Tibial nerve (tissue), 4 donors: Measurements from ENCODE around the gene AOPEP. TPM values are rescaled to one million over a fixed set of nuclear protein-coding genes. Genes with fewer than 3 reads are reported as not detected.

Experiments used
- DNase-seq, 2 donors: peaks; one replicate each; pipeline ENCODE4 v3.0.0-alpha.2; 2019; ENCODE audit warnings: low spot score in 2 of 2
- H3K27ac ChIP-seq, 4 donors: fragments of 200-600 bp; sonication (generic) in 3 of 4; one replicate each; pipeline ENCODE4 v1.5.1; 2017 to 2019; ENCODE audit warnings: mild to moderate bottlenecking in 1 of 4
- H3K27me3 ChIP-seq, 2 donors: fragments of 200-600 bp; sonication (generic) in 1 of 2; one replicate each; pipeline versions ENCODE4 v1.5.1 to v1.6.0; 2017 to 2019
- H3K36me3 ChIP-seq, 3 donors: fragments of 200-600 bp; sonication (generic); one replicate each; pipeline ENCODE4 v1.5.1; 2018 to 2019
- H3K4me1 ChIP-seq, 4 donors: fragments of 200-600 bp; sonication (generic) in 3 of 4; one replicate each; pipeline ENCODE4 v1.5.1; 2017 to 2019
- H3K4me3 ChIP-seq, 4 donors: fragments of 200-600 bp; sonication (generic) in 3 of 4; one replicate each; pipeline ENCODE4 v1.5.1; 2017 to 2019; ENCODE audit warnings: mild to moderate bottlenecking in 1 of 4, moderate library complexity in 1 of 4
- H3K9me3 ChIP-seq, 4 donors: fragments of 200-600 bp; sonication (generic) in 3 of 4; one replicate each; pipeline ENCODE4 v1.5.1; 2017 to 2019
- EP300 ChIP-seq, 2 donors: sonication (generic); formaldehyde crosslinking; IDR thresholded peaks; one replicate each; pipeline ENCODE4 v1.6.1; 2017; ENCODE audit warnings: antibody characterized with exemption in 2 of 2, mild to moderate bottlenecking in 1 of 2
- POLR2A ChIP-seq, 2 donors: fragments of 450-650 bp; IDR thresholded peaks; one replicate each; pipeline ENCODE4 v1.6.1; 2017; ENCODE audit warnings: antibody characterized with exemption in 2 of 2, mild to moderate bottlenecking in 2 of 2, moderate library complexity in 2 of 2
- WGBS, 2 donors: methylation state at CpG; one replicate each; pipeline ENCODE4 v1.1.5; 2018; 5-methylcytosine and 5-hydroxymethylcytosine counted together
- total RNA-seq, 4 donors: library from RNA; depleted of rRNA; stranded (reverse); fragments of >200 nt; gene quantifications; one replicate each; pipeline ENCODE4 v1.1.0, GENCODE V29; 2016
- TF ChIP-seq, protein P1 (sequence below), 5 experiments: fragments of 200-600 bp in 3 of 5; fragments of 450-650 bp in 2 of 5; sonication (generic) in 3 of 5; IDR thresholded peaks; one replicate each; pipeline ENCODE4 v1.5.1; 2016 to 2019; ENCODE audit warnings: antibody characterized with exemption in 5 of 5, mild to moderate bottlenecking in 3 of 5, moderate library complexity in 2 of 5

The AOPEP gene
- total RNA-seq, 4 donors from 2014 or later, result 236 to 323 (median 265) TPM

DNA sequence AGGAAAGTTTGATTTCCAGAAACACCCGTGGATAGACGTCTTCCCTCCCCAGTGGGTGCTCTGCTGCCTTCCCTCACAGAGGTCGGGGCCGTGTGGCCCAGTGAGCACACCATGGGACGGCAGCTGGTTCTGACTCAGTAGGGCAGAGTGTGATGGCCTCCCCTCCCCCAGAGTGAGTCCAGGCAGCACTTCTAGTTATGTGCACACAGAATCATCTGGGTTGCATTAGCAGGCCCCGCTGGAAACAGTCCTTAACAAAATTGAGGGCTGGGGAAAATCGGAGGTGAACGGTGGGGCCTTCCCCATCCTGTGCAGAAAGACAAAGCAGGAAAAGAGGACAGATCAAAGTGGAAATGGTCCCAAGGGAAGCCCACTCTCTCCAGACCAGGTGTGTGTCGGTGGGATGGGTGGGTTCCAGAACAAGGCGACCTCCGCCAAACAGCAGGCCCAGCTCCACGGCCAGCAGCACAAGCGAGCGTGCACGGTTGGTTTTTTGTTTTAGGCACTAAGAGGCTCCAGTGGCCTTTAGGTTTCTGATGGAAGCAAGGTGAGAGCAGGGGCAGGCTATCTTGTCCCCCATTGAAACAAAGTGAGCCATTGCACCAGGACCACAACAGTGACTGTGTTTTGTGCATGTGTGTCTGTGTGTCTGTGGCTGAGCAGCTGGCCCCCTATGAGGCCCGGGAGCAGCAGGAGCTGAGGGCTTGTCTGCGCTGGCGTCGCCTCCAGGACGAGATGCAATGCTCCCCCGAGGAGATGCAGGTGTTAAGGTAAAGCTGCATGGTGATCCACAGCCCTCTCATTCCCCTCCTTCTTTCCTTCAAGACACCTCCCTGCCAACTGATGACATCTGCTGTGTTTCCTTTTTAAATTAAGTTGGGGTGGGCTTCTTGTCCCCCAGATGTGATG, 201.5 kb downstream of the AOPEP start:
- TF ChIP-seq EP300 (IDR thresholded peaks at IDR 0.05) (no peak), POLR2A (IDR thresholded peaks at IDR 0.05) (no peak)
- TF ChIP-seq, protein P1, sequence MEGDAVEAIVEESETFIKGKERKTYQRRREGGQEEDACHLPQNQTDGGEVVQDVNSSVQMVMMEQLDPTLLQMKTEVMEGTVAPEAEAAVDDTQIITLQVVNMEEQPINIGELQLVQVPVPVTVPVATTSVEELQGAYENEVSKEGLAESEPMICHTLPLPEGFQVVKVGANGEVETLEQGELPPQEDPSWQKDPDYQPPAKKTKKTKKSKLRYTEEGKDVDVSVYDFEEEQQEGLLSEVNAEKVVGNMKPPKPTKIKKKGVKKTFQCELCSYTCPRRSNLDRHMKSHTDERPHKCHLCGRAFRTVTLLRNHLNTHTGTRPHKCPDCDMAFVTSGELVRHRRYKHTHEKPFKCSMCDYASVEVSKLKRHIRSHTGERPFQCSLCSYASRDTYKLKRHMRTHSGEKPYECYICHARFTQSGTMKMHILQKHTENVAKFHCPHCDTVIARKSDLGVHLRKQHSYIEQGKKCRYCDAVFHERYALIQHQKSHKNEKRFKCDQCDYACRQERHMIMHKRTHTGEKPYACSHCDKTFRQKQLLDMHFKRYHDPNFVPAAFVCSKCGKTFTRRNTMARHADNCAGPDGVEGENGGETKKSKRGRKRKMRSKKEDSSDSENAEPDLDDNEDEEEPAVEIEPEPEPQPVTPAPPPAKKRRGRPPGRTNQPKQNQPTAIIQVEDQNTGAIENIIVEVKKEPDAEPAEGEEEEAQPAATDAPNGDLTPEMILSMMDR (IDR thresholded peaks at IDR 0.05), result no peak
- H3K4me1 ChIP-seq, result peaks cover 0 to 65% (median 14%) of the 10 kb centered on the region in 4 donors
- peak overlapping the region in 2 of 4 donors; percentile 53 to 89 for H3K27ac ChIP-seq
- peaks cover 0 to 5% (median 0%) of the 10 kb centered on the region in 3 donors for H3K36me3 ChIP-seq
- 74 to 80% methylated on average over 21 of the region's 21 CpGs for WGBS, 2 donors
- no peaks in the 10 kb centered on the region for H3K27me3 ChIP-seq
- H3K4me3 ChIP-seq, result no peak overlapping the region
- no peak for DNase-seq
- H3K9me3 ChIP-seq, result no peaks in the 10 kb centered on the region

DNA sequence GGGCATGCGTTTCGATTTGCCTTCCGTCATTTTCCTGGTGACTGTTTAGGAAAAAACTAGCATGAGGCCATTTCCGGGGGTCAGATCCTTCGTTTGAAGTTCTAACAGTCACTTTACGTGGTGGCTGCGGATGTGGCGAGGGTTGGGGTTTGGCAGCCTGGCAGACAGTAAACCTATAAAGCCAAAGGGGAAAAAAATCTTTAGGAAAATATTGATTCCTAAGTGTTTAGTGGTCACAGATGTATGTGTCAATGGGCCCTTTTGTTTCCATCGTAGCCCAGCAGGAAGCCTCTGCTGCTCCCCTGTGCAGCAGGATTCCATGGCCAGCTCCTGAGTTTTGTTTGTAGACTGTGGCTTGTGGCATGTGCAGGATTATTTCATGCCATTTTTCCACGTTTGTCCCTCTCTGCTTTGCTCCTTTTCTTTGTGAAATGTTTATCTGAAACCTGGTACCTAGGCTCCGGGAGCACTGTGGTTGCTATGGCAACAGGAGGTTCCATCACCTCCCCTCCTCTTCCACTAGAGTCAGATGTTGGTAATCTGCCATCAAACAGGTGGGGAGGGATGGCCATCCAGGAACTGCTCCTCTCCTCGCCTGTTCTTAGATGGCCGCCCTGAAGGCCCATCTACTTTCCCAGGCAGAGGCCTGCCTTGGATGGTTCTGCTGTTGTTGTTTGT, 202.3 kb downstream of the AOPEP start:
- Histone ChIP-seq H3K27ac (peak overlapping the region in 2 of 4 donors; percentile 27 to 62), H3K4me3 (no peak overlapping the region), H3K4me1 (peaks cover 0 to 57% (median 9%) of the 10 kb centered on the region in 4 donors), H3K9me3 (no peaks in the 10 kb centered on the region), H3K27me3 (no peaks in the 10 kb centered on the region), H3K36me3 (peaks cover 0 to 5% (median 0%) of the 10 kb centered on the region in 3 donors)
- TF ChIP-seq, protein P1 (IDR thresholded peaks at IDR 0.05), result no peak
- TF ChIP-seq POLR2A (IDR thresholded peaks at IDR 0.05) (no peak), EP300 (IDR thresholded peaks at IDR 0.05) (no peak)
- WGBS, 2 donors, result 51 to 59% methylated on average over 13 of the region's 13 CpGs
- no peak for DNase-seq

- DNase-seq, result no peak
- peaks cover 0 to 5% (median 0%) of the 10 kb centered on the region in 3 donors for H3K36me3 ChIP-seq
- H3K4me3 ChIP-seq, result no peak overlapping the region
- H3K4me1 ChIP-seq, result peaks cover 0 to 52% (median 9%) of the 10 kb centered on the region in 4 donors
- TF ChIP-seq POLR2A (IDR thresholded peaks at IDR 0.05) (no peak), EP300 (IDR thresholded peaks at IDR 0.05) (no peak)
- TF ChIP-seq, protein P1 (IDR thresholded peaks at IDR 0.05), result no peak
- H3K27me3 ChIP-seq, result no peaks in the 10 kb centered on the region
- H3K27ac ChIP-seq, result peak overlapping the region in 1 of 4 donors; percentile 62
- WGBS, 2 donors, result 89 to 94% methylated on average over 9 of the region's 9 CpGs
- no peaks in the 10 kb centered on the region for H3K9me3 ChIP-seq
Measured at GRCh38 chr9:94929369-94929756, 202.9 kb downstream of the AOPEP start.

DNA sequence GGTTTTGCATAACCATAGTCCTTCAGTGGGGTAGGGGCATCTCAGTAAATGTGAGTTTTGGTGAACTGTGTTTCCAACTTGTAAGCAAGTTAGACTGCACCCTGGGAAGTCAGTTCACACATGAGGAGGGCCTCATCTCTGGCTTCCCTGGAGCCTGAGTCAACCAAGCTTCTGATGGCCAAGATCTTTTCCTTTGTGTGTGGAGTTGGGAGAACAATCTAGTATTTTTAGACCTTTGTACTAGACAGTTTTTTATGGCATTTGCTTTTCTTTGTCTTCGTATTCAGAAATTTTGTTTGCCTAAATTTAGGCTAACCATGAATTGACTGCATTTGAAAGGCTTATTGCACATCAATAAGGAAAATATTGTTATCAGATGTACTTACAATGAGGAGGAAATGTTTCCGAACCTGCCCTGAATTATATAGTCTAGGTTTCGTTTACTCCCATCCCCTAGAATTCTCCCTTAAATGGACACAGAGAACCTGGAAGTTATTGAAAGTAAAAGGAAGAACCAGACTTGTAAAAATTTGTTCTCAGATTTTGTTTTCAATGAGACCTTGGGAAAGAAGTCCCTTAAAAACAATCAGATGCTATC, 204.6 kb downstream of the AOPEP start:
- H3K27ac ChIP-seq, result no peak overlapping the region
- no peaks in the 10 kb centered on the region for H3K27me3 ChIP-seq
- H3K4me3 ChIP-seq, result no peak overlapping the region
- TF ChIP-seq POLR2A (IDR thresholded peaks at IDR 0.05) (no peak), EP300 (IDR thresholded peaks at IDR 0.05) (no peak)
- TF ChIP-seq, protein P1 (IDR thresholded peaks at IDR 0.05), result no peak
- H3K36me3 ChIP-seq, result peaks cover 0 to 12% (median 0%) of the 10 kb centered on the region in 3 donors
- 73 to 89% methylated on average over 3 of the region's 3 CpGs for WGBS, 2 donors
- H3K4me1 ChIP-seq, result peaks cover 0 to 46% (median 9%) of the 10 kb centered on the region in 4 donors
- H3K9me3 ChIP-seq, result no peaks in the 10 kb centered on the region
- DNase-seq, result no peak
